ENCODE data around the gene SPATA17.

Gene SPATA17

GRCh38 chr1:217857061-217857460 lies 225.9 kb downstream of the SPATA17 start:
- DNase-seq = no peak

GRCh38 chr1:217861658-217862057 lies 230.5 kb downstream of the SPATA17 start:
- no peak for DNase-seq

- DNase-seq = no peak
Measured at GRCh38 chr1:217867446-217867995, 236.4 kb downstream of the SPATA17 start.

- no peak for DNase-seq
Measured at GRCh38 chr1:217871955-217872354, 240.8 kb downstream of the SPATA17 start.

GRCh38 chr1:217875229-217875628 lies 244.1 kb downstream of the SPATA17 start:
- DNase-seq = no peak

GRCh38 chr1:217876401-217876800 lies 245.3 kb downstream of the SPATA17 start:
- no peak for DNase-seq

GRCh38 chr1:217876896-217877295 lies 245.8 kb downstream of the SPATA17 start:
- no peak for DNase-seq

GRCh38 chr1:217881131-217881543 lies 250.0 kb downstream of the SPATA17 start:
- no peak for DNase-seq

- no peak for DNase-seq
Measured at GRCh38 chr1:217881607-217882332, 250.6 kb downstream of the SPATA17 start.

- no peak for DNase-seq
Measured at GRCh38 chr1:217885181-217885580, 254.0 kb downstream of the SPATA17 start.

- DNase-seq = no peak
Measured at GRCh38 chr1:217888328-217888727, 257.2 kb downstream of the SPATA17 start.

- no peak for DNase-seq
Measured at GRCh38 chr1:217889401-217889800, 258.3 kb downstream of the SPATA17 start.

GRCh38 chr1:217891966-217892365 lies 260.8 kb downstream of the SPATA17 start:
- no peak for DNase-seq

- no peak for DNase-seq
Measured at GRCh38 chr1:217892750-217893149, 261.6 kb downstream of the SPATA17 start.

GRCh38 chr1:217895841-217896240 lies 264.7 kb downstream of the SPATA17 start:
- DNase-seq = no peak

- no peak for DNase-seq
Measured at GRCh38 chr1:217896490-217896889, 265.3 kb downstream of the SPATA17 start.

GRCh38 chr1:217897100-217897499 lies 266.0 kb downstream of the SPATA17 start:
- DNase-seq = no peak

- DNase-seq = no peak
Measured at GRCh38 chr1:217899614-217900013, 268.5 kb downstream of the SPATA17 start.

GRCh38 chr1:217907504-217907903 lies 276.4 kb downstream of the SPATA17 start:
- no peak for DNase-seq

GRCh38 chr1:217910203-217910602 lies 279.1 kb downstream of the SPATA17 start:
- no peak for DNase-seq

GRCh38 chr1:217910791-217911320 lies 279.7 kb downstream of the SPATA17 start:
- no peak for DNase-seq

- peak; percentile 7 for DNase-seq
Measured at GRCh38 chr1:217911908-217912307, 280.8 kb downstream of the SPATA17 start.

GRCh38 chr1:217917281-217917887 lies 286.2 kb downstream of the SPATA17 start:
- DNase-seq = no peak

Data from hematopoietic multipotent progenitor cell treated with erythropoietin and hydrocortisone succinate and interleukin-3 and kit ligand, for 4 days (in vitro differentiated cells).